Spleen (tissue), 7 donors: ENCODE measurements around the gene TMEM63C.

Experiments used
- CTCF ChIP-seq, 11 experiments: fragments of 200-600 bp in 7 of 11; fragments of 450-650 bp in 4 of 11; sonication (generic) in 4 of 11; IDR thresholded peaks in 8 of 11; conservative IDR thresholded peaks in 3 of 11; 1 replicate in 7 of 11; 2 replicates in 4 of 11; pipeline versions ENCODE4 v1.4.0 to v1.8.0; 2016 to 2021; ENCODE audit warnings: antibody characterized with exemption in 11 of 11, inconsistent platforms in 4 of 11, mild to moderate bottlenecking in 1 of 11
- POLR2A ChIP-seq, 3 donors: fragments of 450-650 bp; IDR thresholded peaks; one replicate each; pipeline ENCODE4 v1.5.1; 2017; ENCODE audit warnings: antibody characterized with exemption in 3 of 3, mild to moderate bottlenecking in 1 of 3
- POLR2AphosphoS5 ChIP-seq, 3 donors: sonication (generic); formaldehyde crosslinking; IDR thresholded peaks; one replicate each; pipeline ENCODE4 v1.5.1; 2017; ENCODE audit warnings: antibody characterized with exemption in 3 of 3
- donor health status: DM: no; HTN: no; CAD: no; lungs with moderate emphysema.
- donor health status: DM: no; HTN: no; CAD: no.
- donor health status: DM: no; HTN: no; CAD: no.

GRCh38 chr14:77139022-77139421 is 42.6 kb upstream of the TMEM63C start:
- TF ChIP-seq POLR2AphosphoS5 (IDR thresholded peaks at IDR 0.05) (no peak), POLR2A (IDR thresholded peaks at IDR 0.05) (no peak), CTCF (IDR thresholded peaks at IDR 0.05 in 8 of 11, conservative IDR thresholded peaks at IDR 0.05 in 3 of 11) (no peak)
